EH (cell line): ENCODE data around the gene LDHAL6B.

Source experiments
- DNase-seq: peaks from one replicate; pipeline ENCODE4 v3.0.0-alpha.2; 2015; ENCODE audit warnings: low read depth

LDHAL6B gene

DNA sequence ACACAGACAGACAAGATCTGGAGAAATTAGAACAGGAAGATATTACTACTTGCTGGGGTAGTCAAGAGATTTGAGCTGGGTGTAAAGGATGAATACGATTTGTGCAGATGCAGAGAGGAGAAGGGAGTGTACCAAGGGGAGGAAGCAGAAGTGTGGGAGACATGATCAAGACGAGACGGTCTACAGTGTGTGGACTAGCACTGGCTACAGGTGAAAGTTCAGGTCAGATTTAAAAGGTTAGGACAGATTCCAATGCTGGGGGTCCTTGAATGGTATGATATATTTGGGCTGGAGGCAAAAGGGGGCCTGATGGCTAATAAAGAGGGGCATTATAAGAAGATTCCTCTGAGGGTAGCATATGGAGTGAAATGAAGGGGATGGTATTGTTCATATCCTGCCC is 12.1 kb downstream of the LDHAL6B start:
- DNase-seq, result no peak

DNA sequence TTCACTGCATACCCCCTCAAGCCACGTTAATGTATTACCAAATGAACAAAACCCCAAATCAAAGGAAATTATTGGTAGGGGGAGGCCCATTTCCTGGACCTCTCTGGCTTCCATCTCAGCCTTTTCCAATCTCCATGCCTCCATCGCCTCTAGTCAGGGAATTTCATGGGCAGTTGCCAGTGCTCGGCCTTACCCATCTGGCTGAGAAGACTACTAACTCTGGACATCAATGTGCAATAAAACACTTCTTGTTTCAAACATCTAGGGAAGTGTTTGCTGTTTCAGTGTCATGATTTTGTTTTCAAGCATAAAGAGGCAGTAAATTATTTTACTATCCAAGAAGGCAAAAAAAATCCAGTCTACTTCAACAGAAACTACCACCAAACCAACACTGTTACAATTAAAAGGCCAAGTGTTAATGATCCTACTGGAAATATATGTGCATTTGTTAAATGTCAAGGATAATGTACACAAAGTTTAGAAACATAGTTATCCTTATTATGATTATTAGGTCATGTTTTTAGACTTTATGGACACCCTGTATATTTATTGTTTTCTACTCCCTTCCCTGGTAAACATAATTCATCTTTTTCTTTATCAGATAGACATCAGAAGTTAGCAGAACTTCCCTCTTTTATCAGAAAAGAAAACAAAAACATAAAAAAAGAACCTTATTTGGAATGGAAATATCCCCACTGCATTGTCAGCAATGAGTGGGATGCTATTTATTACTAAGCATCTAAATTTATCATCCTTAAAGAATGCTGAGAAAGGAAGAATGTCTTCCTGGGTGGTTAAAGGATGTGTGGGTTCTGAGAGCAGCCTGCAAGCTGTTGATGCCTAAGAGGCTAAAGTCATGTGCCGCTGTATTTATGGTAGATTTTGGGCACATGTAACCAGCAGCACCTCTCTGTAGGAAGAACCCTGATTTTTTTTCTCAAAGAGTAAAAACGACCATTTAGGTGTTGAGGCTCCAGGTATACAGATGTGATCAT is 15.2 kb downstream of the LDHAL6B start:
- peak; percentile 95 for DNase-seq

DNA sequence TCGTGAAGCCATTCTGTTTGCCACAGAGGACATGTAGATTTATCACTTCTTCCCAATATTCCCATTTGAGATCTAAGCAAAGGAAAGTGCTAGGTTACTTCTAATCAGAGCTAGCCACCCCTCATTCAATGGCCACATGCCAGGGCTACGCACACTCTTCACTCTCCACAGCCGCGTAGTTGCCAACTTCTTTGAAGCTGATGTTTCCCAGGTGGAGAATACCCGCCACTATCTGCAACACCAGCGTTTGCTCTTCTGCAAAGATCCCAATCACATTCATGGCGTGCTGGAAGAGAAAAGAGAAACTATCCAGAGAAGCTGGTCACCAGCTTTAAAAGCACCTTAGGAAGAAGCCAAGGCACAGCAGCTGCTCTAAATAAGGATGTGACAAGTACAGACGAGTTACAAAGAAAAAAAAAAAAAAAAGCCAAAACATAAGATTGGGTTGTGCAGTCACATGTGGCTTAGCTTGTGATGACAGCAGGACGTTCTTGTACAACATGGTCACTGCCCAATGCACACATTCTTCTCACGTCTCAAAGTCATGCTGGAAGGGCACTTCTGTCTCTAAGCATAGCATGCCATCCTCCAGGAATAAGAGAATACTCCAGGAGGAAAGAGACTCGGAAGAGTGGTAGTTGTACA is 16.4 kb downstream of the LDHAL6B start:
- no peak for DNase-seq

DNA sequence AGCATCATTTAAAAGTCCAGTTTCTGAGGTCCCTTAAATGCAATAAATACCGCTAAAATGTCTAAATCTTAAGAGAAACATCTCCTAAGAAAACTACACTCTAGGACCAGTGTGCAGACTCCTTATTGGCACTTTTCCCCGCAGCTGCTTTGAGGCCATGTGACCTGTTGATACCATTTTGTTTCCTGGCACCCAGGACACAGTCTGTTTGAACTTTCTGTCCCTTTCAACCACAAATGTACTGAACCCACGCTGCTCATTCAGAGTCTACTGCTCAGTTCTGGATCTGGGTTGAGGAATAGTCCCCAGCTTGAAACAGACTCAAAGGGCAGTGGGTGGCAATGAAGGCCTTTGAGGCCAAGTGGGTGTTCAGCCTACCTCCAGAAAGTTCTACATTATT is 17.1 kb downstream of the LDHAL6B start:
- DNase-seq, result no peak

DNA sequence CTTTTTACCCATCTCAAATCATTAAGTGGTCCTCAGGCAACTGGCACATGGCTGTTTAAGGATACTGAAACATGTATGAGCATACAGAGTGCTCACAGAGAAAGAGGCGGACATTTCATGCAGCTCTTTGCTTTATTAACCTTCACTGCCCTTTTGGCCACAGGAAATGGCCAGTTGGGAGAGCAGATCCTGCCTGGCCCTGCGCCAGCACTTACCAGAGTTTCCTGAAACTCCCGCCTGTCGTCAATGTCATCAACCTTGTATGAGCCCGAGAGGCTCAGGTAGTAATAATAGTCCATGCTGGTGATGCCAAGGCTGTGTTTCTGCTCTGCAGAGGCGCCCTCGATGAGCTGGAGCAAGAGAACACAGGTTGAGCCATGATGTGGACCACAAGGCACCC is 17.8 kb downstream of the LDHAL6B start:
- no peak for DNase-seq

DNA sequence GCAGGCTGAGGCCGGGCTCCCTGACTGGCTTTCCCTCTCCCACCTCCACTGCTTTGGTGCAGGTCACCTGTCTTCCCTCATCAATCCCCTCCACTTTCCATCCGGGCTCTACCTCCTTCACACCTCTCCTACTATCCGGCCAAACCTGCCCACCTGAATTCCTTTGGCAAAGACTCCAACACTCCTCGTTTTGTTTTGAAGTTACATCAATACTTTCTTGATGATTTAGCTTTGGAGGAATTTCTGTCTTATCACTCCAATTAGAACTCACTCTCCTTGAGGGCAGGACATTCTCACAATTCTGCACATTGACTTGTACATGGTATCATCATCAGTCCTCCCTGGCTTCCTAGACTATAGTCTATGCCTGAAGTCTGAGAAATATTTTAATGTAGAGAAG is 20.4 kb downstream of the LDHAL6B start:
- DNase-seq, result peak; percentile 20

DNA sequence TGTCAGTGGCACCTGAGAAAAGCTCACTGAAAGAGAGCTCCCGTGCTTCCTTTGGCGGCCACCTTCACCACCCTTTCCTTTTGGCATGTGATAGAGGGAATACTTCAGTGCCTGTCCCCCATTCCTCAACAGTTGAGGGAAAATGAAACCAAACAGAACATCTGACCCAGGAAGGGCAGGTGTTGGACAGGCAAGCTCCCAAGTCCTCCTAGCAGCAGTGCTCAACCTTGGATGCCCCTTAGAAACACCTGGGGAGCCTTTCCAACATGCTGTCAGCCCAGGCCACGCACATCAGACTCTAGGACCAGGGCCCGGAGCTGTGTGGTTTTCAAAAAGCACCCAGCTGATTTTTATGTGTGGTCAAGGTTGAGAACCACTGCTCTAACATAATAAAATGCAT is 22.4 kb downstream of the LDHAL6B start:
- DNase-seq, result no peak

DNA sequence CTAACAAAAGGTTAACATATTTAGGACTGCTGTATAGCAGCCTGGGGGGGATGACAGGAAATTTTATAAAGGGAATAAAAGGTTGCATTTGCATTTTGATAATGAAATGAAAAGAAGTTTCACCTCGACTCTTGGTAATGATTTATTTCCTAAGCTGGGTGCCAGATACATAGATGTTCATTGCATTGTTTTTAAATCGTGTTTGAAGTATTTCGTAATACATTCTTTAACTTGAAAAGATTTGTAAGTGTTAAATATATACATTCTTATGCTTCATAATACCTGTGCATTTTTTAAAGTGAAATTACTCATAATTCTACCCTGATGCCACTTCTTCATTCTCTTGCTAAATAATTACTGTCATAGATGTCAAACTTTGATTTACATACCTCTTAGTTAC is 22.8 kb downstream of the LDHAL6B start:
- no peak for DNase-seq

DNA sequence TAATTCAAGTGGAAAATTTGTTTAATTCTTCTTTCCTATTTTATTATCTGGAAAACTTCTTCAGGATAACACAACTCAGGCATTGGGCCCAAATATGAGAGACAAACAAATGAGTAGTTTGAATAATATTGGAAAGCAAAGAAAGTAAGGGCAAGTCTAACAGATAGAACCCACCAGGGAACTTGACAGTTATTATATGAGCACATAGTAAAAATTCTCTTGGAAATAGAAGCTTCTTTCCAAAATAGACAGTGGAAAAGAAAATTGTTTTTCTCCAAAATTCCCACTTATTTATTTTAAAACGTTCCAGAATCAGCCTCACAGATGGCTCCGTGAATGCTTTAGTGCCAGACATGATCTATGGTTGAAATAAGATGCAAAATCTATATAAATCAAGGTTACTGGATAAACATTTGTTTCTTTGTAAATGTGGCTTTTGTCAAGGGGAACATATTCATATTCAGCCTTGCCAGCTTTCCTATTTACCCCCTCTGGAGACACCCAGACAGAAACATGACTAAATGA is 23.9 kb downstream of the LDHAL6B start:
- no peak for DNase-seq

DNA sequence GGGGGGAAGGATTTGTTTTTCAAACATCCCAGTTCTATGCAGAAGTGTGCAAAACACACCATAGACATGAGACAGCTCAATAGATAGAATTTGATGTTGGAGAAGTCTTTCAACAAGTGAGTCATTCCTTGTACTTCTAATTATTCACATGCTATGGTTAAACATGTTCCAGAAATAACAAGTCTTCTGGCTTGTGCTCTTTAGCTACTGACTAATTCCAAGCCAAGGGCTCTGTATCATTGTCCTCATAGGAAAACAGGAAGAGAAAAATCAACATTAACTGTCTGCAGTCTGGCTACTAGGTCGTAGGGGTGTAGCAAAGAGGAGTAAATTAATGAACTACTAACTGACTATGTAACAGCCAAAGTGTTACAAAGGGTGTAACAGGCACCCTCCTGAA is 25.8 kb downstream of the LDHAL6B start:
- peak; percentile 95 for DNase-seq

DNA sequence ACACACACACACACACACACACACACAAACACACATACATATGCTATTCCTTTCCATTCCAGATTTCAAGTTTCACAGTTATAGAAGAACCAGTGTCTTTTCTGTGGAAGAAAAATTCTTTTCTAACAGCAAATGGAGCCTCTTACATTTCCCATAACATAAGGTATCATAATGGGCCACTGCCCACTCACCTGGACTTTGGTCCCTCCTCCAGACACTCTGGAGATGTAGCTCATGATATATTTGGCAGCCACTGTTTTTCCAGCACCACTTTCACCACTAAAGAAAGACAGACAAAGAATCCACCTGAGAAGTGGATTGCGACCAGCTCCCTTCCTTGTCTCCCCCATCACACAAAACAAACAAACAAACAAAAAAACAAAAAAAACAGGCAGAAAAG is 29.8 kb downstream of the LDHAL6B start:
- no peak for DNase-seq

DNA sequence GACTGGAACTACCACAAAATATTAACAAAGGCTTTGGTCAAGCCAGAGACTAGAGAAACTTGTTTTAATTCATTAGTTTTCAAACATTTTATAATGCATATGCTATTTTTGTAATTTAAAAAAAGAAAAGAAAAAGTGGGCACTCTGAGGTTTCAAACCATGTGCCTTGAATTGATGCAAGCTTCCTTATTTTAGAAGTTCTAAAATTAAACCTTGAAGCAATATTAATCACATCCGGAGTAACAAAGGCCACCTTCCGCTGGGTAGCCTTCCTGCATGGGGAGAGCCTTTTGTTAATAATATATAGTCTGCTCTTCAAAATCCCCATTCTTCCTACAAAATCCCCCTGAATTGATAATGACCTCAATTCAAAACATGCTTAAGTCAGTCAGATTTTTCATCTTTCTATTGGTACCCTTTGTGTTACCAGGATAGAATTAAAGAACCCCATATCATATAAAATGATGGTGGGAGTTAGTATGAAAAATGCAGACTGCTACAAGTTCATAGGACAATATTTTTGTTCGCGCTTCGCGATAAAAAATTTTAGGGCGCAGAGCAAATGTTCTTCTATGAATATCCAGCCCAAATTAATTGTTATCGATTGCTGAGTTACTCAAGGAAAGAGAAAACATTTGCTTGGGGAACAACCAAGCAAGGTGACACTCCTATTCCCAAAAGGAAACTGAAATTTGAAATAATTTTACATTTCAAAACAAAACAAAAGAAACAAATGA is 30.6 kb downstream of the LDHAL6B start:
- no peak for DNase-seq

DNA sequence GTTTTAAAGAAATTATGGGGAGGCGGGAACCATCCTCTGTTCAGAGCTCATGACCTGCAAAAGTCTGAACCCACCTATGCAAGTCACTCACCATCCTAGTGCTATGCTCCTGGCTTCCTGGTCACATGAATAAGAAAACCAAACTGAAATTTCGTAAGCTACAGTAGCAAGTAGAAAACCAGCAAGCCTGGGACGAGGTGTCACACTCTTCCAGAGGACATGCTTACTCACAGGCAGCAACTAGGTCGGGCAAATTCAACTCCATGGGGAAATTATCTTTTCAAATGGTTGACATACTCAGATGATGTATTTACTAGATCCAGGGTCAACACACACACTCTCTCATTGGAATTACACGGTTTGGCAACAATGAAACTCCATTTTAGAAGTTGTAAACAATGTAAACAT is 31.3 kb downstream of the LDHAL6B start:
- no peak for DNase-seq

DNA sequence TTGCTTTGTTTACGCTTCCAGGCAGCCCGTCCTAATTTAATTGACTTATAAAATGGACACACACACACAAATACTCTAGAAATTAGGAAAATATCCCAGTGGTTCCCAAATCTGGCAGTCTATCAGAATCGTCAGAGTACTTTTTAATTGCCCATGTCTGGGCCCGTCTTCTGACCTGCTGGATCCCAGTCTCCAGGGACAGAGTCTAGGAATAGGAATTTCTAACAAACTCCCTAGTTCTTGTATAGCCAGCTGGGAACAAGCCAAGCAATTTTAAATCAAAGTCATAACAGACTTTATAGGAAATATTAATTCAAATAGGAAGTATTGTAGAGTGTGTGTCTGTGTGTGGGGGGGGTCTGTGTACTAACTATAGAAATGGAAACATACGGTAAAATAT is 33.4 kb downstream of the LDHAL6B start:
- DNase-seq, result no peak

DNA sequence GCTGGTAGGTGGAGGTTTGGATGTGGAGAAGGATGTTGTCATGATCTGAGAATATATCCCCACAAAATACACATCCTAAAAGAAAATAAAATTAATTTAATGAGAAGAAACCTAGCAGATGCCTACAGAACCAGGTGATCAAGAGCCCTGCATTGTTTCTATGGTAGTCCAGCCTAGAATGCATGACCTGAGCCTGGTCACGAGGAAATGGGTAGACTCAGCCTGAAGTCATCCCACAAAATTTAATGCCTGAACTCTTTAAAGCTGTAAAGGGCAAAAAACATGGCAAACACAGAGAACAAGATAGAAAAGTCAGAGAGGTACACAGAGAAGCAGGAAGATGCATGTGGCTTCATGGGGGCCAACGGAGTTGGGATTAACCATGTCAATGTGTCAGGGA is 36.0 kb downstream of the LDHAL6B start:
- no peak for DNase-seq

DNA sequence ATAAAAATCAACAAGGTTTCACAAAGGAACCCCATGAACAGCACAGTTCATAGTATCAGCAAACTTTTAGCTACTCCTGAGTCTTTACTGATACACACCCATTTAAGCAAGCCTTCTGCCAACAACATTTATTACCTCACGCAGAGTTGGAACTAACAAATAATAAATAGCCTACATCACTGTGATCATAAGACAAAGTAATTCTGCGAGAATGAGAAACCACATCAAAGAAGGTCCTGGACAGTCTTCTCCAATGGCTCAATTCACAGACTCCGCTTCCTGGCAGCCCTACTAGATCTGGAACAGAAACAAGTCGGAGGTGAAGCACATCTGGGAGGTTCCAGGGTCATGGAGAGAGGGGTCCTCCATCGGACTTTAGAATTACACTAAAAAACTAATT is 37.0 kb downstream of the LDHAL6B start:
- DNase-seq, result no peak

DNA sequence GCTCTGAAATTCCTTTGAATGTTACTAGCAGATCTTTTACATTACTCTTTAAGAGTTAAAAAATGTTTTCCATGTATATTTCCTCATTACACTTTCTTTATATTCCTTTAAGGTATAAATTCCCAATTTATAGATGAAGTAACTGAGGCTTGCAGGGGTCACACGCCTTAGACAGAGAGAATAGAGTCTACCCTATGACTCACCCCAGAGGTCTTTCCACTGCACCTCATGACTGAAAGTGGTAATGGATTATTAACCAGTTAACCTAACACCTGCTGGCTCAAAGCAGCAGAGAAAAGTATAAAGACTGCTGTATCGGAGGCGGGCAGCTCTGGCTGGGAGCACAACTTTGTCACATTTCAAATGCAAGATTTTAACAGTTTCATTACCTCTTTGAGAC is 37.7 kb downstream of the LDHAL6B start:
- DNase-seq, result no peak

DNA sequence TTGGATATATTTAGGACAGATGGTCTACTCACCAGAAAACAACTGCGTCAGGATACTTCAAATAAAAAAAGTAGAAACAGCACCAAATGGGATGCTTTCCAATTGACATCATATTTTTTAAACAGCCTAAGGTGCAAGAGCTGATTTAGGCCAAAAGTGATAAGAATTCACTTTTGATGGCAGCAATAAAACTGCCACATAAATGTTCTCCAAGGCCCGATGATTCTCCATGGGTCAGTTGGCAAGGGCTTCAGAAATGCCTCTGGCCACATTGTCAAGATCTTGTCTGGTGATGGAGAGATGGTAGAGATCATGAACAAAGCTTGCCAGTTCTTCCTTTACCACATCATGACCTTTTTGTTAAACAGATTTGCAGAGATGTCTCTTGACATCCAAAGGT is 38.9 kb downstream of the LDHAL6B start:
- peak; percentile 64 for DNase-seq

DNA sequence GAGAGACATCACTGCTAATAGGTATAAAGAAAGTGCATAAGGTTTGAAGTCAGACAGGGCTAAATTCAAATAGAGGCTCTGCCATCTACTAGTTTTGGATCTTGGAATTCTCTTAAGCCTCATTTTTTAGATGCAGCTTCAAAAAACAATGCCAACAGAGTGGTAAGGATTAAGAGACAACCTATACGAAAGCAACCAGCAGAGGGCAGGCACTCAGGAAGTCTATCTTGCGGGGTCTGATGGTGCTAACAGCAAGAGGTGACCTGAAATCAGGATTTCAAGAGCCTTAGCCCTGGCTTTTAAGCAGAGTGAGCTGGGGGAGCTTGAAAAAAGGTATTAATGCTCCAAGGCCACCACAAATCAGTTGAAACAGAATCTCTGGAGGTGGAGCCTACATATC is 40.7 kb downstream of the LDHAL6B start:
- peak; percentile 78 for DNase-seq

DNA sequence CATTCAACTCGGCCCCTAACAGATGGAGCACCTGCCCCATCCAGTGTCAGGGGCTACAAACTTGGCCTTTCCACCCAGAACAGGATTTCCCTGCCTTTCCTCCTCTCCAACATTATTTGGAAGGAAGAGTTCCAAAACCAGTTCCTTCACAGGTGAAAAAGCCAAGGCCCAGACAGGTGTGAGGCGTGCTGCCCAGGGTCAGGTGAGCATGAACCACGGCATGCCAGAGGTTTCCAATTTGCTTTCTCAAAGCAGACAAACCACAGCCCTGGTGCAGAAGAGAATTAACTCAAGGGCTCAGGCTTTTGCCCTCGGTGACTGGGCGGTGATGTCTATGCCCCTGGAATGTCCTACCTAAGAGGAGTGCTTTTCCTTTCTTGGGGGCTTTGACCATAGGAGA is 43.2 kb downstream of the LDHAL6B start:
- no peak for DNase-seq

DNA sequence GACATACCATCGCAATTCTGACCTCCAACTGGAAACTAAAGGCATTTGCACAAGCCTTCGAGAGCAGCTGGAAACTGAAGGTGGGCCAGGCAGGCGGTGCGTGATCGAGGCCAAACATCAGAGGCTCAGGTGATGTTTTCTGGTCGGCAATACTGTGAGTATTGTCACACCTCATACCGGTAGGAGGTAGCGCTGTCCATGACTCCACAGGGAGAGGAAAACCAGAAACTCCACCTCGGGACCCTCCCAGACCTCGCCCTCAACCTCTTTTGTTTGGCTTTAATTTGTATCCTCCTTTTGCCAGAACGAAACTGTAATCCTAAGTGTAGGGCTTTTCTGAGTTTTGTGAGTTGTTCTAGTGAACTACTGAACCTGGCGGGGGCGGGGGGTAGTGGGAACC is 43.6 kb downstream of the LDHAL6B start:
- no peak for DNase-seq

DNA sequence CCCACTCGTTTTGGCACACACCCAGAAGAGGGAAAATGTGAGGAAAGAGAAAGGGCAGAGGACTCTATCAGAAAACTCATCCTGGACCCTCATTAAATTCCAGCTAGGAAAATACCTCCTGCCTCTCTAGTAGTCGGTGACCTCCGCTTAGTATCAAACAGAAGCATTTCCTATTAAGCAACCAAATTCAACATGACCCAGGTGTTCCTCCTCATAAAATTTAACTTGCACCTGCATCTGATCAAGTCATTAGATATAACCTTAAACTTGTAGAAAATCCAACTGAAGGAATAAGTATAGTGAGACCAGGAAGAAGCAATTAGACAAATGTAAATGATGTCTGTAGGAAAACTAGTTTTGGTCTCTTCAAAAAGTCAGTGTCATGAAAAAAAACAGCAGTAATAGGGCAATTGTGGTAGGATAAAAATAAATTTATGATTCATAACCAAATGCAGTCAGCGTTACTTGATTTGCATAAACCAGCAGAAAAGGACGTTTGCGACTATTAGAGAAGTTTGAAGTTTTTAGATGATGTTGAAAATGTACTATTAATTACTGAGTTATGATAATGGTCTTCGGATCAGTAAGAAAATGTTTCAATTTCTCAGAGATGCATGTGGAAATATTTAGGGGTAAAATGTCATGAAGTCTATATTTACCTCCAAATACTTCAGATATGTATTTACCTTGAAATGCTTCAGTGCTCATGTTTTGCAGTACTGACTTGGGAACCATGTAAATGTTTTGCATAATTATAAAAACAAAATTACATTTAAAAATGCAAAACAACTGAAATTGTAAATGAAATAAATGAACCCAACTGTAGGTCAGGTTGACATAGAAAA is 44.6 kb downstream of the LDHAL6B start:
- no peak for DNase-seq
